SK-N-SH (cell line): ENCODE results near the gene CD83.

Source experiments
- CTCF ChIP-seq: fragments of 200-600 bp; sonication (generic); IDR thresholded peaks from 2 replicates; pipeline ENCODE4 v1.6.1; 2017; ENCODE audit warnings: antibody characterized with exemption, mild to moderate bottlenecking, moderate library complexity
- EP300 ChIP-seq, 2 experiments: IDR thresholded peaks; 2 replicates each; pipeline versions ENCODE4 v1.4.0 to v1.6.1; 2012; ENCODE audit warnings: borderline replicate concordance in 1 of 2, low read depth in 1 of 2, low read length in 1 of 2
- MXI1 ChIP-seq: IDR thresholded peaks from 2 replicates; pipeline ENCODE4 v1.6.1; 2012; ENCODE audit warnings: mild to moderate bottlenecking, low read depth, low read length, improper control_type of control experiment
- SIN3A ChIP-seq: IDR thresholded peaks from 2 replicates; pipeline ENCODE4 v1.6.1; 2012; ENCODE audit warnings: low read depth, mild to moderate bottlenecking, low read length, moderate library complexity, borderline replicate concordance
- SMC3 ChIP-seq: IDR thresholded peaks from 2 replicates; pipeline ENCODE4 v1.6.1; 2012; ENCODE audit warnings: low read depth, low read length, improper control_type of control experiment
- ZBTB33 ChIP-seq: IDR thresholded peaks from 2 replicates; pipeline ENCODE4 v1.4.0; 2012; ENCODE audit warnings: low read depth, borderline replicate concordance

- TF ChIP-seq MXI1 (no peak), CTCF (no peak), EP300 (IDR thresholded peaks at IDR 0.05; ENCODE audit: borderline replicate concordance in 1 of 2, low read depth in 1 of 2, low read length in 1 of 2) (no peak), ZBTB33 (no peak), SIN3A (no peak), SMC3 (no peak)
Measured at GRCh38 chr6:14182916-14183315, 65.3 kb downstream of the CD83 start.
